Forelimb muscle (tissue), 1 donor: ENCODE measurements around the gene PLXNB3. TPM values are rescaled to one million over a fixed set of nuclear protein-coding genes. Genes with fewer than 3 reads are reported as not detected.

Experiments used
- DNase-seq: peaks from one replicate; pipeline ENCODE4 v3.0.0-alpha.2; 2013; ENCODE audit warnings: low read depth
- polyA plus RNA-seq: library from polyadenylated mRNA; unstranded; fragments of 120-200 nt; gene quantifications from one replicate; pipeline ENCODE4 v1.2.1, GENCODE V29; 2013; ENCODE audit not compliant: insufficient read length

The PLXNB3 gene
- polyA plus RNA-seq, 1 donor, result 2.3 TPM

DNA sequence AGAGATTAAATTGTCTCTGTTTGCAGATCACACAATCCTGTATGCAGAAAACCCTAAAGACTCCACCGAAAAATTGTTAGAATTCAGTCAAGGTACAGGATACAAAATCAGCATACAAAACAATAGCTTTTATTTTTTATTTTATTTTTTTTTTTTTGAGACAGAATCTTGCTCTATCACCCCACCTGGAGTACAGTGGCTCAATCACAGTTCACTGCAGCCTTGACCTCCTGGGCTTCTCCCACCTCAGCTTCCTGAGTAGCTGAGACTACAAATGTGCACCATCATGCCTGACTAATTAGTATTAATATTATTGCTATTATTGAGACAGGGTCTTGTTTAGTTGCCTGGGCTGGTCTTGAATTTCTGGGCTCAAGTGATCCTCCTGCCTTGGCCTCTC, 8.9 kb upstream of the PLXNB3 start:
- no peak for DNase-seq

DNA sequence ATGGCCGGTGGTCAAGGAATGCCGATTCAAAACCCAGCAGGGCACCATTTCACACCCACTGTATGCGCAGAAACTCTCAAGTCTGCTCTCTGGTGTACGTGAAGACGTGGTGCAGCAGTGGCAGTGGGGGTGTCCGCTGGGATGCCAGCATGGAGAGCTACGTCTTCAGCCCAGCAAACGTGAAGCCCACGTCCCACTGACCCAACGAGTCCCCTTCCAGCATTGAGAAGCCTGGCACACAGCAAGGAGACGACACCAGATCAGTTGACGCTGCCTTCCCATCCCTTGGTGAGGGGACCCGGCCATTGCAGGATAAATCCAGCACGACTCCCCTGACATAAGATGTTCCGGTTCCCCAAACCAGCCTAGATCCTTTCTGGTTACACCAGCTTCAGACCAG, 2.2 kb upstream of the PLXNB3 start:
- DNase-seq, result no peak

DNA sequence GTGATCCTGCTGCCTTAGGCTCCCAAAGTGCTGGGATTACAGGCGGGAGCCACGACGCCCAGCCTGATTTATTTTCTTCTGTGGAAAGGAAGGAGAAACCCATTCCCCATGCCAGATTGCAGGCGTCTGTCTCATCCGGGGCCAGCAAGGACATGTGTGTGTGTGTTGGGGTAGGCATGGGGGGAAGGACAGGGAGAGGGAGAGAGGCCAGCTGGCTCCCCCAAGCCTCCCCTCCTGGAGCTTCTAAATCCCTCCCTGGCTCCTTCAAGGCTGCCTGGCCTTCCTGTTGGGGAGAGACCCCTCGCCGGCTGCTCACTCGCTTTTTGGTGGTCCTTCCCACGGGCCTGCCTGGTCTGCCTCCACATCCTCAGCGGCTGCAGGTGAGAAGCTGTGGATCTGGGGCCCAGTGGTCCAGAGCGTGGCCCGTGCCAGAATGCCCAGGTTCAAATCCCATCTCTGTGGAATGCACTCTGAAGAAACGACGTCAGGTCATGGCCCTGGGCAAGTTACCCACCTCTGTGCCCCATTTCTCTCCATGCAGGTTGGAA, 1.3 kb upstream of the PLXNB3 start:
- no peak for DNase-seq

DNA sequence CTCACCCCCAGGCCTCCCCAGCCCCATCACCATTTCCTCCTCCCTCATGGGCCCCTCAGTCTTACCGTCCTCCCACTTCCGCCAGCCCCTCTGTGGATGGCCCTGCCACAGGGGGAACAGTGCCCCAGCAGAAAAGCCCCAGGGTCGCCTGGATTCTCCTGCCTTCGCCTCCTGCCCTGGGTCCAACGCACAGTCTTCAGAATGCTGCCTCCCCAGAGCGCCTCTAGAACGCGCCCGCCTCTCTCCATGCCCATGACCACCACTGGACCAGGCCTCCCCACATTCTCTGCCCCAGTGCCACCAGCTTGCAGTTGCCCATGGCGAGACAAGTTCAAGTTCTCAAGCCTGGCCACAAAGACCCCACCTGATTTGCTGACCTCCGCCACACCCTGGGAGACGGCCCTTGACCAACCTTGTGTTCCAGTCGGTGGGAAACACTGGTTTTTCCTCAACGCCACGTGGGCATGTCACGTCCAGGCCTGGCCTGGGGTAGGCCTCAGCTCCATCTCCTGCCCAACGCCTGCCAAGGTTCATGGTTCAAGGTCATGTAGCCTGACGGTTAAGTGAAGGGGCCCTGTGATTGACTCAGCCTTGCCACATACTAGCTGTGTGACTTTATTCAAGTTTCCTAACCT, 634 bp upstream of the PLXNB3 start:
- DNase-seq, result no peak

DNA sequence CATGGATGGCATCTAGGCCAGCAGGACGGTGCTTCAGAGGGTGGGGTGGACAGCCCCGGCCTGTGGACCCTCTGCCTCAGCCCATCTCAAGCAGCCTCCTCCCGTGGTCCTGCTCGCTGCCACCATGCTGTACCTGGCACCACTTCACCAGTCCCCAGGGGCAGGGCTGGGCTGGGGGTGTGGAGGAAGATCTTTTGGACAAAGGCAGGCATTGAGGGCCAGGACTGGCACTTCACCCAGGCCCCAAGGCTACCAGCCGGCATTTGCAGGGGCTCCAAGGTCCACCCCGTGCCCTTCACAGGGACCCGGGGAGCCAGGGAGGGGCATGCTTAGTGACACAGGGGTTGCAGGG, 713 bp downstream of the PLXNB3 start:
- DNase-seq, result no peak

DNA sequence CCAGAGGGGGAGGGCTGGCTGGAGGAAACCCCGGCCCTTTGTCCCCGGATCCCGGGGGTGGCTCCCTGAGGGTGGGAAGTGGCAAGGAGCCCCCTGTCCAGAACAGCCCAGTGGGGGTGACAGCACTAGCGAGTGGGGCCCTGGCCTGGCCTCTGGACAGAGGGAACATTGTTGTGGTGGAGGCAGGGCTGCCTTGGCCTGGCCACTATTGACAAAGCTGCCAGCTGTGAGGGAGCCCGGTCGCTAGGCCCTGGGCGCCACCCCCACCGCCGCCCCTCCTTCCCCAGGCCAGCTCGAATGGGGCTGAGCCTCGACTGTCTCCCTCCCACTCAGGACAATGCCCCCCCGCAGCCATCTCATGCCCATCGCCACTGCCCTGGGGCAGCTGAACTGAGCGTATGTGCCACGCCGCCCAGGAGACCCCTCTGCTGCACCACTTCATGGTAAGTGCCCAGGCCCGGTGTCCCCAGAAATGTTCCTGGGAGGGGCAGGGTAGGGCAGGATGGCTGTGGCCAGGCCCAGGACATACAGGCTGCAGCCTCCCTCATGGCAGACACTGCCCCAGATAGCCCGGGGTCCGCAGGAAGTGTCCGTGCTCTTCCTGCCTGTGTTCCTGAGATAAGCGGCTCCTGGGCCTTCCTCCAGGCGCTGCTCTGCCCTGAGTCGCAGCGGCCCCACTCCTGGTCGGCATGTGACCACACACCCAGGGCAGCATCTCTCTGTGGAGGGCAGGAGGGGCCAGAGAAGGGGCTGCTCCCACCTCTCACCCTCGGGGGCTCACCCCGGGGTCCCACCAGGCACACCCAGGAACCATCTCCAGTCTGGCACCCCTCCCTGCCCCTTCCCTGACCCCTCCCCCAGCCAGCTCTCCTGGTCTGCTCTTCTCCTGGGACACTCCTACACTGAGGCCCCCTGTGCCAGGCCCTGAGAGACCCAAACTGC, 1.4 kb downstream of the PLXNB3 start:
- DNase-seq, result no peak

DNA sequence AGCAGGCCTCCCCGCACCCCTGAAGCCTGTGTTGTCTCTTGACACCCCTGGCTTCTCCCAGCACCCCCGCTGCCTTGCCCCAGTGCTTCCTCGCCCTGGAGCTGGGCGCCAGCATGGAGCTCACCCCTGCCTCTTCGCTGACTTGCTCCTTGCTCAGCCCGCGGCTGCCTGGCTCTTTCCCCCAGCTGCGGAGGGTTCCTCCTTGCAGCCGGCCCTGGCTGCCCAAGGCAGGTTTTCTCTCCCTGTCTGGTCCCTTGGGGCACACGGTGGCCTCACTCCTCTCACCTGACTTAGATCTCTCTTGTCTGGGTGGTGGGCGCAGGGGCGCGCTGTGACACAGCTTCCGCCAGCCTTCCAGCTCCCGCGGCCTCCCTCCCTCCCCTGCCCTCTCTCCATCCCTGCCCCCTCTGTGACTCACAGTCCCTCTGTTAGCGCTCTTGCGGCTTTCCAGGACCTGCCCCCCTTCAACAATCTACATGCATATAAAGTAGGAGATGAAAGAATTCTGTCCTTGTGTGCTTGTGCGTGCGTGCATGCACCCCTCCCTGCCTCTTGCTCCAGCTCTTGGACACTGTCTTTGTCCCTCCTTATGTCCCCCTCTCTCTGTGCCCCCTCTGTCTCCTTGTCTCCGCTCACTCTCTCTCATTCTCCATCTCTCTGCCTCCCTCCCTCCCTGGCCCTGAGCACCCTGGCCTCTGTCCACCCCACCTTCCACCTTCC, 2.2 kb downstream of the PLXNB3 start:
- no peak for DNase-seq

DNA sequence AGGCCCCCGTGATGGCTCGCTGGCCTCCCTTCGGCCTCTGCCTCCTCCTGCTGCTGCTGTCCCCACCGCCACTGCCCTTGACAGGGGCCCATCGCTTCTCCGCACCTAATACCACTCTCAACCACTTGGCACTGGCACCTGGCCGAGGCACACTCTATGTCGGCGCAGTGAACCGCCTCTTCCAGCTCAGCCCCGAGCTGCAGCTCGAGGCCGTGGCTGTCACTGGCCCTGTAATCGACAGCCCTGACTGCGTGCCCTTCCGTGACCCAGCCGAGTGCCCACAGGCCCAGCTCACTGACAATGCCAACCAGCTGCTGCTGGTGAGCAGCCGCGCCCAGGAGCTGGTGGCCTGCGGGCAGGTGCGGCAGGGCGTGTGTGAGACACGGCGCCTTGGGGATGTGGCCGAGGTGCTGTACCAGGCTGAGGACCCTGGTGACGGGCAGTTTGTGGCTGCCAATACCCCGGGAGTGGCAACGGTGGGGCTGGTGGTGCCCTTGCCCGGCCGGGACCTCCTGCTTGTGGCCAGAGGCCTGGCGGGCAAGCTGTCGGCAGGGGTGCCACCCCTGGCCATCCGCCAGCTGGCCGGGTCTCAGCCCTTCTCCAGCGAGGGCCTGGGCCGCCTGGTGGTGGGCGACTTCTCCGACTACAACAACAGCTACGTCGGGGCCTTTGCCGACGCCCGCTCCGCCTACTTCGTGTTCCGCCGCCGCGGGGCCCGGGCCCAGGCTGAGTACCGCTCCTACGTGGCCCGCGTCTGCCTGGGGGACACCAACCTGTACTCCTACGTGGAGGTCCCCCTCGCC, 3.0 kb downstream of the PLXNB3 start:
- DNase-seq, result no peak

DNA sequence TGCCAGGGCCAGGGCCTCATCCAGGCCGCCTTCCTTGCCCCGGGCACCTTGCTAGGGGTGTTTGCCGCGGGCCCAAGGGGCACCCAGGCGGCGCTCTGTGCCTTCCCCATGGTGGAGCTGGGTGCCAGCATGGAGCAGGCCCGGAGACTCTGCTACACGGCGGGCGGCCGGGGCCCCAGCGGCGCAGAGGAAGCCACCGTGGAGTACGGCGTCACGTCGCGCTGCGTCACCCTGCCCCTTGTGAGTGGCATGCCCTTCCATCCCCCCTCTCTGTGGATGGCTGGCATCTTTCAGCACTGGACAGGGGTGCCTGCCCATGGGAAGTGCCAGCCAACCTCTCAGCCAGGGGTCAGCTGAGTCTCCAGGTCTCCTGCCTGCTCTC, 3.6 kb downstream of the PLXNB3 start:
- DNase-seq, result no peak

DNA sequence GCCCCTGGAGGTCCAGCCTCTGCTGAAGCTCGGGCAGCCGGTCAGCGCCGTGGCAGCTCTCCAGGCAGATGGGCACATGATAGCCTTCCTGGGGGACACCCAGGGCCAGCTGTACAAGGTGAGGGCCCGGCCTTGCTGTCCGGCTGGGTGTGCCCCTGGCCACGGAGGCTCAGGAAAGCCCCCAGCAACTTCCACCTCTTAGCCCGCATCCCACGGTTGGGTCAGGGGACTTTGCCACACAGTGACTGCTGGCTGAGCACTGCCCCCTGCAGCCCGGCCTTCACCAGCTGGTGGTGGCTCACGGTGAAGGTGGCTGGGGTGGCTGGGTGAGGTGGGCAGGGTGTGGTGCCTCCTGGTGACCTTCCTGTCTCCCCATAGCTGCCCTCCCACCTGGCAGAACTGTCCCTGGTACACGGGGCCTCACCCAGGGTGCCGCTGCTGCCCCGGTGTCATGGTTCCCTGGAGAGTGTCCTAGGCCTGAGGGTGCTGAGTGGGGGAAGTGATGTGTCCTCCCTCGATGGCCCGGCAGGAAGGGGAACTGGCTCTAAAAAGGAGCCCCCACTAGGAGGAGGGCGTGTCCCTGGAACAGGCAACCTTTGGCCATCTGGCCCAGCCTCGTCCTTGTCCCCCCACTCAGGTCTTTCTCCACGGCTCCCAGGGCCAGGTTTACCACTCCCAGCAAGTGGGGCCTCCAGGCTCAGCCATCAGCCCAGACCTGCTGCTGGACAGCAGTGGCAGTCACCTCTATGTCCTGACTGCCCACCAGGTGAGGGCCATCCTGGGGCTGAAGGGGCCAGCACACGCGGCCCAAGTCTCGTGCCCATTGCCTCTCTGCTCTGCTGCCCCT, 4.5 kb downstream of the PLXNB3 start:
- DNase-seq, result no peak

DNA sequence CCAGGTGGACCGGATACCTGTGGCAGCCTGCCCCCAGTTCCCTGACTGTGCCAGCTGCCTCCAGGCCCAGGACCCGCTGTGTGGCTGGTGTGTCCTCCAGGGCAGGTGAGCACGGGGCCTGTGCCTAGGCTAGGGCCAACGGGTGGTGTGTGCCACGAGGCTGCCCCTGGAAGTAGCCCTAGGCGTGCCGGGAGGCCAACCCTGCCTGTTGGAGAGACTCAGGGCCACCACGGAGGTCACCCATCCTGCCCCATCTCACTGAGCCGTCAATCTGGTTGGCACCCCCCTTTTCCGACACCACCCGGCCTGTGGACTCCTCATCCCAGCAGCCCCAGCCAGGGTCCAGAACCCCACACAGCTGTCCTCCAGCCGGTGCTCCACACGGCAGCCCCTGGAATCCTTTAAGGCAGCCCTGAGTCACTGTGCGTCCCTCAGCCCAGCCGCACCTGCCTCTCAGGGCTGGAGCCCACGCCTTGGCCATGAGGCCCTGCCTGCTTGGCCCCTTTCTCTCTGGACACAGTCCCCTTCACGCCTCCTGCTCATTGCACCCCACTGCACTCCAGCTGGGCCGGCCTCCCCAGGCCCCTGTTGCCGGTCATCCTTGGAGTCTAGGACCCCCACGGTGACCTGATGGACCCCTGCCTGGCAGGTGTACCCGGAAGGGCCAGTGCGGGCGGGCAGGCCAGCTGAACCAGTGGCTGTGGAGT, 5.3 kb downstream of the PLXNB3 start:
- DNase-seq, result no peak

DNA sequence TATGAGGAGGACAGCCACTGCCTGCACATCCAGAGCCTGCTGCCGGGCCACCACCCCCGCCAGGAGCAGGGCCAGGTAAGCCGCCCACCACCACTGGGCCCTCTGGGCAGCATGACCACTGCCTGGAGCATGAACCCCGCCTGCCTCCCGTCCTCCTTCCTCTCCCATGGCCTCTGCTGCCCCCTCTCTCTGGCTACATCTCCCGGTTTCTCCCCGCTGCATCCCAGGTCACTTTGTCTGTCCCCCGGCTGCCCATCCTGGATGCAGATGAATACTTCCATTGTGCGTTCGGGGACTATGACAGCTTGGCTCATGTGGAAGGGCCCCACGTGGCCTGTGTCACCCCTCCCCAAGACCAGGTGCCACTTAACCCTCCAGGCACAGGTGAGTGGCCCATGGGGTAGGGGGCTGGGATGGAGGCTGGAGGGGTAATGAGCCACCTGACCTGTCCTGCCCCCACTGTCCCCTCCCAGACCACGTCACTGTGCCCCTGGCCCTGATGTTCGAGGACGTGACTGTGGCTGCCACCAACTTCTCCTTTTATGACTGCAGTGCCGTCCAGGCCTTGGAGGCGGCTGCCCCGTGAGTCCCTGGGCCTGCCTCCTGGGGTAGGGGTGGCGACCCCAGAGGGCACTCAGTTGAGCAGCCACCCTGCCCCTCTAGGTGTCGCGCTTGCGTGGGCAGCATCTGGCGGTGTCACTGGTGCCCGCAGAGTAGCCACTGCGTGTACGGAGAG, 6.0 kb downstream of the PLXNB3 start:
- DNase-seq, result no peak

DNA sequence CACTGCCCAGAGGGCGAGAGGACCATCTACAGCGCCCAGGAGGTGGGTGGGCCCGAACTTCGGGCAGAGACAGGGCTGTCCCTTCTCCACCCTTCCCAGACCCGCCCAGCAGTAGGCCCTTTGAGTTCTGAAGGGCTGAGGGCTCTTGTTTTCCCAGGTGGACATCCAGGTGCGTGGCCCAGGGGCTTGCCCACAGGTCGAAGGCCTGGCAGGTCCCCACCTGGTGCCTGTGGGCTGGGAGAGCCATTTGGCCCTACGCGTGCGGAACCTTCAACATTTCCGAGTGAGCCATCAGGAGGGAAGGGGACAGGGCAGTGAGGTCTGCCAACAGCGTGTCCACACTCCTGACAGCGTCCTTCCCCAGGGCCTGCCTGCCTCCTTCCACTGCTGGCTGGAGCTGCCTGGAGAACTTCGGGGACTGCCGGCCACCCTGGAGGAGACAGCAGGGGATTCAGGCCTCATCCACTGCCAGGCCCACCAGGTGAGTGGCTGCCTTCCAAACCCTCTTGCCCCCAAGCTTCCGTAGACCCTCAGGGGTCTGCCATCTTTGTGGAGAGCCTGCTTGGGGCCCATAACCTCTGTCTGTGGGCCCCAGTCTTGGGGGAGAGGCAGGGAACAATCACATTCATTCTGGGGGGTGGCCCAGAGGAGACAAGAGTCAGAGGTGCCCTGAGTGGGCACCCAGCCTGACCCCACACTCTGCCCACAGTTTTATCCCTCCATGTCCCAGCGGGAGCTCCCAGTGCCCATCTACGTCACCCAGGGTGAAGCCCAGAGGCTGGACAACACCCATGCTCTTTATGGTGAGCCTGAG, 6.8 kb downstream of the PLXNB3 start:
- DNase-seq, result no peak

DNA sequence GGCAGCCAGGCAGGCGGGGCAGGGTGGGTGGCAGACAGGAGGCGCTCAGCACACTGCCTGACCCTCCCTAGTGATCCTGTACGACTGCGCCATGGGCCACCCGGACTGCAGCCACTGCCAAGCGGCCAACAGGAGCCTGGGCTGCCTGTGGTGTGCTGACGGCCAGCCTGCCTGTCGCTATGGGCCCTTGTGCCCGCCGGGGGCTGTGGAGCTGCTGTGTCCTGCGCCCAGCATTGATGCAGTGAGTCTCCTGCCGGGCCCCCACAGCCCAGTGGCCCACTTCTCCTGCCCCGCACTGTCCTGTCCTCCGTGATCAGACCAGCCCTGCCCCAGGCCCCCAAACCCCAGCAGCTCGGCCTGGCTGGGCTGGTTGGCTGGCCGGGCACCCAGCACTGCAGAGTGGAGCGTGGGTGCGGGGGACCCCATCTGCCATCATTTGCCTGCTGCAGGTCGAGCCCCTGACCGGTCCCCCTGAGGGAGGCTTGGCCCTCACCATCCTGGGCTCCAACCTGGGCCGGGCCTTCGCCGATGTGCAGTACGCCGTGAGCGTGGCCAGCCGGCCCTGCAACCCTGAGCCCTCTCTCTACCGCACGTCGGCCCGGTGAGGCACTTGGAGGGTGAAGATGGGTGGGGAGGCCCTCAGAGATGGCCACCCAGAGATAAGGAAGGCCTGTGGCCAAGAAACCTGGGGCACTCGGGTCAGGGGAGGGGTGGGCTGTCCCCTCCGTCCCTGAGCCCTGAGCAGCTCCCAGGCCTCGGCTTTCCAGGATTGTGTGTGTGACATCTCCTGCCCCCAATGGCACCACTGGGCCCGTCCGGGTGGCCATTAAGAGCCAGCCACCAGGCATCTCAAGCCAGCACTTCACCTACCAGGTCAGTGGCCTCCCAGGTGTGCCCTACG, 7.6 kb downstream of the PLXNB3 start:
- no peak for DNase-seq

DNA sequence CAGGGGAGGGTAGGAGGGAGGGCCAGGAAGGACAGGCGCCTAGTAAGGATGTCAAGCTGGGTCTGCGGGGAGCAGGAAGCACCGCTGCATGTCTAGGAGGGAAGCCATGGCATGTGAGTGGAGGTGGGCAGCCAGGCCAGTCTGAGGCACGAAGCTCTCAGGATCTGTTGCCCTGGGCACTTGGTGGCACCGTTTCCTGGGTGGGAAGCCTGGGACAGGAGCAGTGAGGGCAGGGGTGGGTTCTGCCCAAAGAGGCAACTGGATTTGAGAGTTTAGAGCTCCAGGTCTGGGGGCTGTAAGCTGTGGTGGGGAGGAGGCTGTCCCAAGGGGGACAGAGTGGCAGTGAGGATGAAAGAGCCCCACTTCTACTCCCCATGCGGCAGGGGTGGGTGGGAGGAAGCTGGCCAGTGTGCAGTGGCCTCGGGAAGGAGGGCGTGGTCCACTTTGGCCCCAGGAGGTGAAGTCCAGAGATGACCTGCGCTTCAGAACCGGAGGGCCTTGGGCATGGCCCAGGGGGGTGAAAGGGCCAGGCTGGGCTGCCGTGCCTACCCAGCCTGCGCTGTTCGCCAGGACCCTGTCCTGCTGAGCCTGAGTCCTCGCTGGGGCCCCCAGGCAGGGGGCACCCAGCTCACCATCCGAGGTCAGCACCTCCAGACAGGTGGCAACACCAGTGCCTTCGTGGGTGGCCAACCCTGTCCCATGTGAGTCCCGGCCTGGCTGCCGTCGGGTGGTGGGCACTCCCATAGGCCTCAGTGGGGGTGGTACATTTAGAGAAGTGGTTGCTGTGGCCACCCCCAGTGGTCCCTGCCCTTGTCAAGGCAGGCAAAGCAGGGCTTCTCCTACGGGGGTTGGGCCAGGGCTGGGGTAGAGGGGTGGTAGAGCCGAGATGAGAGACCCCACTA, 8.5 kb downstream of the PLXNB3 start:
- no peak for DNase-seq

DNA sequence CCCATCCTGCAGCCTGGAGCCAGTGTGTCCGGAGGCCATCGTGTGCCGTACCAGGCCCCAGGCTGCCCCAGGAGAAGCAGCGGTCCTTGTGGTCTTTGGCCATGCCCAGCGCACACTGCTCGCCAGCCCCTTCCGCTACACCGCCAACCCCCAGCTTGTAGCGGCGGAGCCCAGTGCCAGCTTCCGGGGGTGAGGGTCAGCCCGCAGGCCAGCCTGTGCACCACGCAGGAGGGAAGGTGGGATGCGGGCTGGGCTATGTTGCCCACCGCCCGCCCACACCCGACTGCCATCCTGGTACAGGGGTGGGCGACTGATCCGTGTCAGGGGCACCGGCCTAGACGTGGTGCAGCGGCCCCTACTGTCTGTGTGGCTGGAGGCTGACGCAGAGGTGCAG, 9.2 kb downstream of the PLXNB3 start:
- DNase-seq, result no peak
